Activated CD4-positive, alpha-beta T cell treated with anti-CD3 and anti-CD28 coated beads, Interleukin-2, amount 10 ng/mL, durations not matched to agents 7 days and 5 days (primary cell): Measurements from ENCODE around the gene MEX3D. TPM values are rescaled to one million over a fixed set of nuclear protein-coding genes. Genes with fewer than 3 reads are reported as not detected.

Experiments used
- CTCF ChIA-PET: fragments of 350-600 bp; sonication (Branson Sonifier 250); formaldehyde crosslinking; loops from one replicate; lab custom pipeline; 2021; ENCODE audit warnings: antibody characterized with exemption; lab: Charles Lee
- POLR2A ChIA-PET: fragments of 350-600 bp; sonication (Branson Sonifier 250); formaldehyde crosslinking; loops from one replicate; lab custom pipeline; 2021; ENCODE audit warnings: antibody characterized with exemption; lab: Charles Lee
- DNase-seq: peaks from one replicate; pipeline ENCODE4 v3.0.0-alpha.2; 2020
- H3K27ac Mint-ChIP-seq: one replicate; pipeline ENCODE4 v1.8.0; 2021; ENCODE audit warnings: mild to moderate bottlenecking, moderate library complexity, mixed read lengths
- H3K27me3 Mint-ChIP-seq: one replicate; pipeline ENCODE4 v1.8.0; 2021; ENCODE audit warnings: mixed read lengths
- H3K36me3 Mint-ChIP-seq: one replicate; pipeline ENCODE4 v1.8.0; 2021; ENCODE audit warnings: low read depth, mixed read lengths
- H3K4me1 Mint-ChIP-seq: one replicate; pipeline ENCODE4 v1.8.0; 2021; ENCODE audit warnings: mixed read lengths
- H3K4me3 Mint-ChIP-seq: one replicate; pipeline ENCODE4 v1.8.0; 2021; ENCODE audit warnings: mild to moderate bottlenecking, moderate library complexity, mixed read lengths
- H3K9me3 Mint-ChIP-seq: one replicate; pipeline ENCODE4 v1.8.0; 2021; ENCODE audit warnings: mixed read lengths
- total RNA-seq, 2 experiments: library from RNA; stranded (reverse); gene quantifications; one replicate each; pipeline ENCODE4 v1.2.3, GENCODE V29; 2021

Gene MEX3D
- total RNA-seq, 2 experiments from 2014 or later = 10.0 to 12.1 TPM

DNA sequence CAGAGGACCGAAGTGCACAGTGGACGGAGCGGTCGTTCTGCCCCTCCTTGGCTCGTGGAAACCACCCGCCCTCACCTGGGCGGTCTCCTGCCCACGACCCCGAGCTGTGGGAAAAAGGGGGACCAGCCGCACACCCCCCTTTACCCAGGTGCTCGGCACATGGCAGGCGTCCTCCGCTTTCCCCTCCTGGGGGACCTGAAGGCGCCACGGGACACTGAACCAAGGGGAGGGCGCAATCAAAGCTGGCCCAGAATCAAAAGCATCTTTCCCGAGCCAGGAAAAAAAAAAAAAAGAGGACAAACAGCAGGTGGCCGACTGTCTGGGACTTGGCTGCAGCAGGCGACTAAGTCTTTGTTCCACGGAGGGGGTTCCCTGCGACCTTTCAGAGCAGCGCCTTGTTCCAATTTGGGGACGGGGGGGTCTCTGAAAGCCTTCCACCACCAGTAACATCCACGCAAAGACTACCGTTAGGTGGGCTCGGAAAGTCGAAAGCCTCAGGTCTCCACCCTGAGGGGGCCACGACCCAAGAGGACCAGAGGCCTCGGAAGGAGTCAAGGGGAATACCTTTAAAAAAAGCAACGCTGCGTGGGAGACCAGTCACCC lies 23.4 kb upstream of the MEX3D start:
- H3K4me3 Mint-ChIP-seq = peak overlapping the region; percentile 86
- H3K36me3 Mint-ChIP-seq = peaks cover 2% of the 10 kb centered on the region
- POLR2A ChIA-PET = no interaction called here
- DNase-seq = no peak
- CTCF ChIA-PET = interaction anchor here (0.8 to 1.5 kb wide), 3 partner anchors 14 to 134 kb away, joined by 3 to 4 read pairs (median 3); partner anchors contain the start of gene UQCR11
- H3K27me3 Mint-ChIP-seq = no peaks in the 10 kb centered on the region
- peaks cover 21% of the 10 kb centered on the region for H3K4me1 Mint-ChIP-seq
- no peaks in the 10 kb centered on the region for H3K9me3 Mint-ChIP-seq
- H3K27ac Mint-ChIP-seq = peak overlapping the region; percentile 93

DNA sequence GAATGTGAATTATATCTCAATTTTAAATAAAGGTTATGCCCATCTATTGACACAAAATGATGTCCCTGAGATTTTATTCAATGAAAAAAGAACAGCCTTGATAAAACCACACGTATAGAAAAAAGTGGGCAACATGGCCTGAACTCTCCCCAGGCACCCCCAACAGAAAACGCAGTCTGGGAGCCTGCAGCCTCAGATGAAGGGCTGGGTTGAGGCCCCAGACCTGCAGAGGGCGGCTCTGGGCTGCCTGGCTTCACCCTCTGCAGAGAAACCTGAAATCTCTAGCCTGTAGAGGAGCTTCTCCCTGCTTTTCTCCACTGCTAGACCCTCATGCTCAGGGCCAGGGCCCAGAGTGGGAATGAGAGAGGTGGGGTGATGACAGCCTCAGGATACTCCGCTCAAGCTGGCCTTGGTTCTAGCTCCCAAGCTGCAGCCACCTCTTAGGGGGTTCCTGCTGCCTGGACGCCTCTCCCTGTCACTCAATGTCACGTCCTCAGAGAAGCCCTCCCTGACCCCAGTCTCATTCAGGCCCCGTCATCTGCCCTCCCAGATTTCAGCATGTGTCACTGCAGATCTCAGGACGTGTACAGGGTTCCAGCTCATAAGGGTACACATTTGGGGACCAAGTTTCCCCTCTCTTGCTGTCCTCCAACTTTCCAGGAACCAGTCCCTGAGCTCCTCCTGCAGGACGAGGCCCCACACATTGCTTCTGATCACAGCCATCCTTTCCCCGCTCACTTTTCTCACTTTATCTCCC lies 22.7 kb upstream of the MEX3D start:
- POLR2A ChIA-PET = no interaction called here
- H3K27ac Mint-ChIP-seq = peak overlapping the region; percentile 93
- DNase-seq = peak; percentile 39
- peaks cover 21% of the 10 kb centered on the region for H3K4me1 Mint-ChIP-seq
- CTCF ChIA-PET = interaction anchor here (0.8 to 1.5 kb wide), 3 partner anchors 14 to 133 kb away, joined by 3 to 4 read pairs (median 3); partner anchors contain the start of gene UQCR11
- no peaks in the 10 kb centered on the region for H3K27me3 Mint-ChIP-seq
- no peaks in the 10 kb centered on the region for H3K9me3 Mint-ChIP-seq
- H3K4me3 Mint-ChIP-seq = peak overlapping the region; percentile 86
- peaks cover 3% of the 10 kb centered on the region for H3K36me3 Mint-ChIP-seq

DNA sequence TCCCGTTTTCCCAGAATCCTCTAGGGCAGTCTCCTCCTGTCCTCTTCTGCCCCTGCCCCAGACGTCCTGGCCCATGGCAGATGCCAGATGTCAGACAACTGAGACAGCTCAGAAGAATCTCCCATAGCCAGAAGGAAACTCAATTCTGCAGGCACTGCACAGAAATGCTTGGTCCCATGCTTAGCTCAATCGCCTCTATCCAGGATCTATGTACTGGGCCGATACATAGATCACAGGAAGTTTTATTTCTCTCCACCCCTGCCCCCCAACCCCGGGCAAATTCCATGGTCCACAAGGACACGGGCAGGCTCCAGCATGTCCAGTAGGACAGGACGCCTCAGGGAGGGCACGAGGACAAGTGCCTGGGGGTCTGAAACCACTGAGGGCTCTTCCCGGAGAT lies 19.7 kb upstream of the MEX3D start:
- H3K4me3 Mint-ChIP-seq = no peak overlapping the region
- H3K9me3 Mint-ChIP-seq = no peaks in the 10 kb centered on the region
- peaks cover 6% of the 10 kb centered on the region for H3K36me3 Mint-ChIP-seq
- H3K4me1 Mint-ChIP-seq = peaks cover 17% of the 10 kb centered on the region
- H3K27ac Mint-ChIP-seq = no peak overlapping the region
- no peak for DNase-seq
- CTCF ChIA-PET = interaction anchor here (1.1 to 1.4 kb wide), 4 partner anchors 16 to 42 kb away, joined by 3 to 7 read pairs (median 6); no protein-coding TSS in a partner anchor
- no peaks in the 10 kb centered on the region for H3K27me3 Mint-ChIP-seq
- POLR2A ChIA-PET = no interaction called here

DNA sequence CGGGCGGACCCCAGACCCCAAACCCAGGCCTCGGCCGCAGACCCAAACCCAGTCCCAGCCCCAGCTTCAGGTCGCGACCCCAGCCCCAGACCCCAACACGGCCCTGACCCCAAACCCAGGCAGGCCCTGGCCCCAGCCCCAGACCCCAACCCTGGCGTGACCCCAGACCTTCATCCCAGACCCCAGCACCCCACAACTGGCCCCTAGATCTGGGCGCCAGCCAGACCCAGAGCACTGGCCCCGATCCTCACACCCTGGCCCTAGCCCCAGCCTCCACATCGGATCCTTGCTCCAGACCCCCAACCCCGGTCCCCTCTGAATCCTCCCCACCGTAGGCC lies 17.1 kb upstream of the MEX3D start:
- Mint-ChIP-seq H3K27me3 (no peaks in the 10 kb centered on the region), H3K36me3 (peaks cover 9% of the 10 kb centered on the region), H3K27ac (no peak overlapping the region), H3K4me3 (no peak overlapping the region), H3K4me1 (peaks cover 5% of the 10 kb centered on the region), H3K9me3 (no peaks in the 10 kb centered on the region)
- no peak for DNase-seq
- POLR2A ChIA-PET = no interaction called here
- CTCF ChIA-PET = interaction anchor here (1.3 kb wide), 1 partner anchor 8 kb away, joined by 3 read pairs; no protein-coding TSS in a partner anchor

DNA sequence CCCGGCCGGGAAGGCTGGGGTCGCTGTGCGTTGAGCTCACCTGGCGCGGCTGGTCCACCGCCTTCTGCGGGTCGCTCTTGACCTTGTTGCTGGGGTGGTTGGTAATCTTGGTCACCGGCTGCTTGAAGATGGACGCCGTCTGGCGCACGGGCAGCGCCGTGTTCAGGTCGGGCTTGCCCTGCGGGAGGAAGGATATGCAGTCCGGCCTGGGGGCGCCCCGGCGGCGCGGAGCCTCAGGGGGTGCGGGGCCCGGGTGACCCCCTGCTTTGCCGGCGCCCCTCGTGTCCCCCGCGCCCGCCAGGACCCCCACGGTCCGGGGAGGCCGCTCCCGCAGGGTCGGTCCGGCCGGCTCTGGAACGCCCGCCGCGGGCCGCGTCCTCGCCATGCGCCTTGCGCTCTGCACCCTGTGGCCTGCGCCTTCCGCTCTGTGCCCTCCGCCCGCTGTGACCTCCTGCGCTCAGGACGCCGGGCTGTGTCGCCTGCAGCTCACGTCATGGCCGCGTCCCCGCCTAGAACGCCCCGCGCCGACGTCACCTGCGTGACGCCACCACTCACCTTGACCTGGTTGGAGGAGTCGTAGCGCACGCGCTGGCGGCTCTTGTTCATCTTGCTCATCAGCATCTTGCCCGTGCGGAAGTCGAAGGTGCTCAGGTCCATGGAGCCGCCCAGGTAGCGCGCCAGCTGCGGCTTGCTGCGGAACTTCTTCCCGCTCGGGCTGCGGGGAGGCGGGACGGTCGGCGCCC lies 16.5 kb upstream of the MEX3D start:
- H3K4me3 Mint-ChIP-seq = no peak overlapping the region
- H3K36me3 Mint-ChIP-seq = peaks cover 9% of the 10 kb centered on the region
- no peaks in the 10 kb centered on the region for H3K9me3 Mint-ChIP-seq
- no peak for DNase-seq
- no peaks in the 10 kb centered on the region for H3K27me3 Mint-ChIP-seq
- H3K4me1 Mint-ChIP-seq = peaks cover 1% of the 10 kb centered on the region
- POLR2A ChIA-PET = no interaction called here
- H3K27ac Mint-ChIP-seq = no peak overlapping the region
- CTCF ChIA-PET = interaction anchor here (1.3 kb wide), 1 partner anchor 8 kb away, joined by 3 read pairs; no protein-coding TSS in a partner anchor

DNA sequence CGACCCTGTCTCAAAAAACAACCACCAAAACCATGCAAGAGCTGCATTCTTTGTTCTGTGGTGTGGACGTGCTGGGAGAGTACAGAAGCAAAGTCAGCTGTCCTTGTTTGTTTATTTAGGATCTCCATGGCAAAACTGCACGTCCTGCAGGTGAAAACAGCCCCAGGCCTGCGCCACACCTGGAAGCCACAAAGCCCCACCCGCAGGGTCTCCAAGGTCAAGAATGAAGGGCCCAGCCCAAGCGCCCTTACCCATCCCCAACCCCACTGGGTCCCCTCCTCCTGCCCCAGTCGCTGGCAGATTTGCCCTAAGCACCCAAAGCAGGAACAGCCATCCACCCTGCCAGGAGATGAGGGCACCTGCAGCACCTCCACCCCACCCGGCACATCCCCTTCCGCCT lies 14.1 kb upstream of the MEX3D start:
- no peak overlapping the region for H3K27ac Mint-ChIP-seq
- CTCF ChIA-PET = interaction anchor here (1.1 kb wide), 1 partner anchor 11 kb away, joined by 5 read pairs; no protein-coding TSS in a partner anchor
- no peaks in the 10 kb centered on the region for H3K9me3 Mint-ChIP-seq
- no peaks in the 10 kb centered on the region for H3K27me3 Mint-ChIP-seq
- no peaks in the 10 kb centered on the region for H3K4me1 Mint-ChIP-seq
- peaks cover 12% of the 10 kb centered on the region for H3K36me3 Mint-ChIP-seq
- no peak overlapping the region for H3K4me3 Mint-ChIP-seq
- POLR2A ChIA-PET = no interaction called here
- no peak for DNase-seq

DNA sequence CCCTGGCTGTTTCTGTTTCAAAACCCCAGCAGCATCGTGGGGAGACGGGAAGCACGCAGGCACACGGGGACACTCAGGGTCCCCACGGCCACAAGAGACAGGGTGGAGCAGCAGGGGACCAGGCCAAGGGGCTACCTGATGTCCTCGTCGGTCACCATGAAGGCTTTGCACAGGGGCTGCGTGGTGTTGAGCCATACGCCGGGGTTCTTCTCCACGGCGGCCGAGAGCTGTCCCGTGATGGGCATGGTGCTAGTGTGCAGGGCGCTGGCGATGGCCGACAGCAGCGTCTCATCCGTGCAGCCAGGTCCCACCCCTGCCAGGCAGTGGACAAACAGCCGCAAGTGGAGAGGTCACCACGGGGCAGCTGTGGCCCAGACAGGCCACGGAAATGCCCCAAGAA lies 12.8 kb upstream of the MEX3D start:
- no peaks in the 10 kb centered on the region for H3K9me3 Mint-ChIP-seq
- H3K27me3 Mint-ChIP-seq = no peaks in the 10 kb centered on the region
- peaks cover 11% of the 10 kb centered on the region for H3K36me3 Mint-ChIP-seq
- H3K4me1 Mint-ChIP-seq = no peaks in the 10 kb centered on the region
- ChIA-PET CTCF (interaction anchor here (0.6 to 0.7 kb wide), 2 partner anchors 36 to 95 kb away, joined by 3 read pairs; no protein-coding TSS in a partner anchor), POLR2A (no interaction called here)
- no peak overlapping the region for H3K27ac Mint-ChIP-seq
- no peak overlapping the region for H3K4me3 Mint-ChIP-seq
- DNase-seq = no peak

DNA sequence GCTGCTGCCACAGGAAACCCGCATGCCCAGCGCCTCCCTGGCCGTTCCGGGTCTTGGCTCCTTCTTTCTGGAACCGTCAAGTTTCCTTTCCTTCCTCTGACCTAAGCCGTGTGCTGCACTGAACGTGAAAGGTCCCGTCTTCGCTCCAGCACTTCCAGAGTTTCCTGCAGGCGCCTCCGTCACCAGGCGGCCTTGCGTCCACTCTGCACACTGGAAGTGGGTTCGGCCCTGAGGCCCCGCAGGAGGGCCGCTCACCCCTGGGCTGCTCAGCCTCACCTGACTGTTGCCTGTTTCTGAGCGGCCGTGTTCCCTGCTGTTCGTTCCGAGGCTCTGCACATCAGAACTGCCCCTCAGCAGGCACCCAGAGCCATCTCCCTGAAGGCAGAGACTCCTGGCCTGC lies 12.3 kb upstream of the MEX3D start:
- Mint-ChIP-seq H3K9me3 (no peaks in the 10 kb centered on the region), H3K4me3 (no peak overlapping the region), H3K27me3 (no peaks in the 10 kb centered on the region), H3K36me3 (peaks cover 10% of the 10 kb centered on the region), H3K27ac (no peak overlapping the region), H3K4me1 (no peaks in the 10 kb centered on the region)
- DNase-seq = no peak
- ChIA-PET CTCF (no interaction called here), POLR2A (no interaction called here)

DNA sequence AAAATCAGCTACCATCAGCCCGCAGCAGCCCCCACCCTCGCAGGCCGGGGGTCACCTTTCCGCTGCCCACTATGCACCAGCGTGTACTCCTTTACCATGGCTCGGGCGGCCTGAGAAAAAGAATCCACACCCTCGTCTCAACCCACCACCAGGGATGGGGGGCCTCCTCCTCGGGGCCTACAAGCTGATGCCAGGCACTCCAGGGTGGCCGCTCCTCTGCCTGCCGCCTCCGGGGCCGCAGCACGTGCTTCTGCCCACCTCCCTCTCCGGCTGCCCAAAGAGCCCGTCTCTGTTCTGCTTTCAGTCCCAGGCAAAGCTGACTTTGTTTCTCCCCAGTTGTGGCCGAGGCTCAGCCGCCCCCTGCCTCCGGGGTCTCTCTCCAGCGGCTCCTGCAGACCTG lies 11.1 kb upstream of the MEX3D start:
- Mint-ChIP-seq H3K4me1 (no peaks in the 10 kb centered on the region), H3K9me3 (no peaks in the 10 kb centered on the region), H3K4me3 (no peak overlapping the region), H3K36me3 (peaks cover 6% of the 10 kb centered on the region), H3K27me3 (no peaks in the 10 kb centered on the region), H3K27ac (no peak overlapping the region)
- DNase-seq = no peak
- ChIA-PET CTCF (interaction anchor here (0.6 to 1.0 kb wide), 2 partner anchors 23 to 45 kb away, joined by 3 read pairs; no protein-coding TSS in a partner anchor), POLR2A (no interaction called here)

DNA sequence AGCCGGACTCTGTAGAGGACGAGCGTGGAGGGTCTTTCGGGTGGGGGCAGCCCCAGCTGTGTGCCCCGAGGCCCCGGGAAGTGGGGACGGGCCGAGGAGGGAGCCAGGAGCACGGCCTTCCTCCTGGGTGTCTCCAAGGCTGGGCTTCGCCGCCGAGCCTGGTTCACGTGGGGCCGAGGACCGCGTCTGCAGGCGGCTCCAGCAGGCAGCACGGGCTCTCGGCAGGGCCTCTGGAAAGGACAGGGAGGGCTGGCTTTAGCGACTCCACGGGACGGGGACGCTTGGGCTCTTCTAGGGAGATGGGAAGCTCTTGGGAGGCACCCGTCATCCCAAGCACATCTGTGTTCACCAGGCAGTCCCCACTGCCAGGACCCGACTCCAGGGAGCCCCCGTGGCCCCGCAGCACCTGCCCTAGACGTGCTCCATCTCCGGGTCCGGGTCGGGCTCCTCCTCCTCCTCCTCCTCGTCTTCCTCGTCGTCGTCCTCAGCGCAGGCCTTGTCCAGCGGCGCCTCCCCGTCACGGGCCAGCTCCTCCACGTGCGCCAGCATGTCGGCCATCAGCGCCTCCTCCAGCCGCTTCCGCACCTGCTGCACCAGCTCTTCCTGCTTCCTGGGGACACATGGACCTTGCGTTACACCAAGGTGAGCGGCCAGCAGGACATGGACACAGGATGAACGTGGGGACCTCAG lies 9.9 kb upstream of the MEX3D start:
- Mint-ChIP-seq H3K36me3 (peaks cover 6% of the 10 kb centered on the region), H3K27me3 (no peaks in the 10 kb centered on the region), H3K4me3 (no peak overlapping the region), H3K27ac (no peak overlapping the region), H3K4me1 (no peaks in the 10 kb centered on the region), H3K9me3 (no peaks in the 10 kb centered on the region)
- ChIA-PET POLR2A (no interaction called here), CTCF (interaction anchor here (1.0 kb wide), 1 partner anchor 24 kb away, joined by 3 read pairs; no protein-coding TSS in a partner anchor)
- no peak for DNase-seq

DNA sequence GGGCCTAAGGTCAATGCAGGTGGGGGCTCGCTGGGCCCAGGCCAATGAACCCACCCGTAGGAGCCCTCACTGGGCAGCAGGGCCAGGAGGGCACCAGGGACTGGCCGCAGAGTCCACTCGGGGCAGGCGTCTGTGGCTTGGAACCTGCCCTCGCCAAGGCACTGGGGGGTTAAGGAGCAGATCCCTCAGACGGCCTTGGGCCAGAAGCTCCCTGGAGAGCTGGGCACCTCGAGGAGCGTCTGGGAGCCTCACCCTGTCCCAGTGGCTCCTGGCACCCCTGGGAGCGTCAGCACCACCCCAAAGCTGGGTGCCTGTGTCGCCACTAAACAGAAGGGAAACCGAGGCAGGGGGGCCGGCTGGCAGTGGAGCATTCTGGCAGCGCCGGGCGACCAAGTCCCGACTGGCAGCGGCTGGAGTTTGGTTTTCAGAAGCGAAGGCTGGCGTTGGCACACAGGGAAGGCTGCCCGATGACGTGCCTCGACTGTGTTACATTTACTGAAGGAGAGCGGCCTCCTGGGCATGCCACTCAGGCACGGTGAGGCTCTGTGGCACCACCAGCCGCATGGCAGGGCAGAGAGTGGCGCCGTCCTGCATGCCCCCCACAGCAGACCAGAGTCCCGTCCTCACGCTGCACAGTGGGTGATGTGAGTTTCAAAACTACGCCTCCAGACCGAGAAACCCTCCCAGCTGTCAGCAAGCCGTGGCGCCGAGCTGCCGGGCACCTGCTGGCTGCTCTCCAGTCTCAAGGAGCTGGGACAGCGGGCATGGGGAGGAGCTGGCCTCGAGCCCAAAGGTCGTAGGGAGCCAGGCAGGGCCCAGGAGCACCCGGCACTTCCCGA lies 9.2 kb upstream of the MEX3D start:
- peaks cover 6% of the 10 kb centered on the region for H3K36me3 Mint-ChIP-seq
- CTCF ChIA-PET = no interaction called here
- H3K9me3 Mint-ChIP-seq = no peaks in the 10 kb centered on the region
- H3K27me3 Mint-ChIP-seq = no peaks in the 10 kb centered on the region
- POLR2A ChIA-PET = no interaction called here
- no peak for DNase-seq
- H3K4me3 Mint-ChIP-seq = no peak overlapping the region
- no peaks in the 10 kb centered on the region for H3K4me1 Mint-ChIP-seq
- H3K27ac Mint-ChIP-seq = no peak overlapping the region
